ENCODE data around the gene MICALL1.

Gene MICALL1

GRCh38 chr22:37983860-37984791 is 78.0 kb downstream of the MICALL1 start, which contains the start of gene SOX10:
TSS of gene SOX10 (minus strand) at chr22:37984555. CDS start at chr22:37983784, 771 bp downstream.
- no peak for DNase-seq (ENCODE audit: low spot score)
- TF ChIP-seq CTCF (IDR thresholded peaks at IDR 0.05; ENCODE audit: extremely low read depth, insufficient read depth, missing control alignments), result no peak
- in situ Hi-C loops (cut with MboI; ENCODE audit: low pct_unique_long_range_greater_than_20kb, low sequenced_read_pairs, unreplicated experiment), result no loop called here

- in situ Hi-C loops (cut with MboI; ENCODE audit: low pct_unique_long_range_greater_than_20kb, low sequenced_read_pairs, unreplicated experiment), result no loop called here
- TF ChIP-seq CTCF (IDR thresholded peaks at IDR 0.05; ENCODE audit: extremely low read depth, insufficient read depth, missing control alignments), result no peak
Observed at GRCh38 chr22:37985050-37985585, 79.0 kb downstream of the MICALL1 start.

GRCh38 chr22:37985751-37986281 is 79.7 kb downstream of the MICALL1 start:
- in situ Hi-C loops (cut with MboI; ENCODE audit: low pct_unique_long_range_greater_than_20kb, low sequenced_read_pairs, unreplicated experiment), result no loop called here
- DNase-seq (ENCODE audit: low spot score), result no peak
- TF ChIP-seq CTCF (IDR thresholded peaks at IDR 0.05; ENCODE audit: extremely low read depth, insufficient read depth, missing control alignments), result no peak

More at GRCh38 chr22:37985050-37985585, 79.0 kb downstream of the MICALL1 start:
- no peak for DNase-seq (ENCODE audit: low spot score)

- in situ Hi-C loops (cut with MboI; ENCODE audit: low pct_unique_long_range_greater_than_20kb, low sequenced_read_pairs, unreplicated experiment), result no loop called here
- TF ChIP-seq CTCF (IDR thresholded peaks at IDR 0.05; ENCODE audit: extremely low read depth, insufficient read depth, missing control alignments), result no peak
- no peak for DNase-seq (ENCODE audit: low spot score)
Observed at GRCh38 chr22:37986371-37986770, 80.3 kb downstream of the MICALL1 start.

- in situ Hi-C loops (cut with MboI; ENCODE audit: low pct_unique_long_range_greater_than_20kb, low sequenced_read_pairs, unreplicated experiment), result no loop called here
- TF ChIP-seq CTCF (IDR thresholded peaks at IDR 0.05; ENCODE audit: extremely low read depth, insufficient read depth, missing control alignments), result no peak
- DNase-seq (ENCODE audit: low spot score), result no peak
Observed at GRCh38 chr22:37989146-37990045, 83.3 kb downstream of the MICALL1 start.

GRCh38 chr22:37990301-37990700 is 84.2 kb downstream of the MICALL1 start:
- no peak for TF ChIP-seq CTCF (IDR thresholded peaks at IDR 0.05; ENCODE audit: extremely low read depth, insufficient read depth, missing control alignments)
- in situ Hi-C loops (cut with MboI; ENCODE audit: low pct_unique_long_range_greater_than_20kb, low sequenced_read_pairs, unreplicated experiment), result no loop called here
- no peak for DNase-seq (ENCODE audit: low spot score)
